ENCODE results near the gene ZNF467.

ZNF467 gene

DNA sequence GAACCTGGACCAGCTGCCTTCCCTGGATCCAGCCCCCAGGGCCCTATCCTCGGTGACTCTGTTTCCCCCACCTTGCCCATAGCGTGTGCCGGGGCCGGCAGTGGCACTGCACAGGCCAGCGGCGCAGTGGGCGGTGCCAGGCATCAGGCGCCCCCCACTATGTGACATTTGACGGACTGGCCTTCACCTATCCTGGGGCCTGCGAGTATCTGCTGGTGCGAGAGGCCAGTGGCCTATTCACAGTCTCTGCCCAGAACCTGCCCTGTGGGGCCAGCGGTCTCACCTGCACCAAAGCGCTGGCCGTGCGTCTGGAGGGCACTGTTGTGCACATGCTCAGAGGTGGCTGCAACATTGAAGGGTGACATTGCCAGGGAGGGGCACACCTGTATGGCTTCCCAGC, 12.0 kb upstream of the ZNF467 start:
- DNase-seq: no peak

- DNase-seq: no peak
Measured at GRCh38 chr7:149784251-149784608, 10.8 kb upstream of the ZNF467 start.

DNA sequence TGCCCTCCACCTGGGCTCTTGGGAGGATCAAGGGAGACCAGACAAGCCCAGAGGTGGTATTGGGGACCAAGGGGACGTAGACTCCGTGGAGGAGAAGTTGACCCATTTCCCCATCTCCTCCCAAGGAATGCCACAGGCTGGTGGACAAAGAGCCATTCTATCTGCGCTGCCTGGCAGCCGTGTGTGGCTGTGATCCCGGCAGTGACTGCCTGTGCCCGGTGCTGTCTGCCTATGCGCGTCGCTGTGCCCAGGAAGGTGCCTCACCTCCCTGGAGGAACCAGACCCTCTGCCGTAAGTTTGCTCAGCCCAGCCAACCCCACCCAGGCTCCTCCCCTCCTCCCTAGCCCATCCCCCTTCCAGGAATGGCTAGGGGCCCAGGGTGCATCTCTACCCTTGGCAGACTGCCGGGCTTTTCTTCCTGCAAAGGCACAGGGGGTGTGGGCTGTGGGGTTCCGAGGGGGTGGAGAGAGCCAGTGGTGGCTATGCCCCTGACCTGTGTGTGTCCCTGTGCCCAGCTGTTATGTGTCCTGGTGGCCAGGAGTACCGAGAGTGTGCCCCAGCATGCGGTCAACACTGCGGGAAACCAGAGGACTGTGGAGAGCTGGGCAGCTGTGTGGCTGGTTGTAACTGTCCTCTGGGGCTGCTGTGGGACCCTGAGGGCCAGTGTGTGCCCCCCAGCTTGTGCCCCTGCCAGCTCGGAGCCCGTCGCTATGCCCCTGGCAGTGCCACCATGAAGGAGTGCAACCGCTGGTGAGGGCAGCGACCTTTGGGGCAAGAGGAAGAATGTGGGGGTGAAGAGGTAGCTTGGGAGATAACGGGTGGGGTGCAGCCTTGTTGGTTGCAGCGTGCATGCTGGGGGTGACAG, 10.2 kb upstream of the ZNF467 start:
- no peak for DNase-seq

DNA sequence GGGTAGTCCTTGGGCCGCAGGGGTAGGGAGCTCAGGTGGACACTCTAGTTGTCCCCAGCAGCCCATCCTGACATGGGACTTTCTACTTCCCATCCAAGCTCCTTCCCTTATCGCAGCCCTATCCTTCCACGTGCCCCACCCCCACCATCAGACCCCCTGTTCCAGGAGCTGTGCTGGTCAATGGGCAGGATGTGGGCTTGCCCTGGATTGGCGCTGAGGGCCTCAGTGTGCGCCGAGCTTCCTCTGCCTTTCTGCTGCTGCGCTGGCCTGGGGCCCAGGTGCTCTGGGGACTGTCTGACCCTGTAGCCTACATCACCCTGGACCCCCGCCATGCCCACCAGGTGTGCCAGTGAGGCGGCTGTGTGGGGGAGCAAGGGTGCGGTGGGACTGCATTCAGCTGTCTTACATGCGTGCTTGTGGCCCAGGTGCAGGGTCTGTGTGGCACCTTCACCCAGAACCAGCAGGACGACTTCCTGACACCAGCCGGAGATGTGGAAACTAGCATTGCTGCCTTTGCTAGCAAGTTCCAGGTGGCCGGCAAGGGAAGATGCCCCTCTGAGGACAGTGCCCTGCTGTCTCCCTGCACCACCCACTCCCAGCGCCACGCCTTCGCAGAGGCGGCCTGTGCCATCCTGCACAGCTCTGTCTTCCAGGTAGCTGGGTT, 9.4 kb upstream of the ZNF467 start:
- DNase-seq: no peak

DNA sequence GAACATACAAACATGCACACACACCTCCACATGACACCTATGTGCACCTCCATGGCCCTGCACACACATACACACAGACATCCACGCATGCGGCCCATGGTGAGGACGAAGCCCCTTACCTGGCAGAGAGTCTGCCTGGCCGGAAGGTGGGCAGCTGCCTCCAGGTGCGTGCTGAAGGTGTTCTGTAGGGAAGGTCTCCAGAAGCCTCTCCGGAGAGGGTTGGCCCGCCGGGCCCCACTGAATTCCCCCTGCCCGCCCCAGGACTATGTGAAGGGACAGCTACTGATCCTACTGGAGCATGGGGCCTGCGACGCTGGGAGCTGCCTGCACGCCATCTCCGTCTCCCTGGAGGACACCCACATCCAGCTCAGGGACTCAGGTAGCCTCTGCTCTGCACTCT, 8.5 kb upstream of the ZNF467 start:
- no peak for DNase-seq

GRCh38 chr7:149780636-149781419, 7.4 kb upstream of the ZNF467 start:
- DNase-seq: no peak

DNA sequence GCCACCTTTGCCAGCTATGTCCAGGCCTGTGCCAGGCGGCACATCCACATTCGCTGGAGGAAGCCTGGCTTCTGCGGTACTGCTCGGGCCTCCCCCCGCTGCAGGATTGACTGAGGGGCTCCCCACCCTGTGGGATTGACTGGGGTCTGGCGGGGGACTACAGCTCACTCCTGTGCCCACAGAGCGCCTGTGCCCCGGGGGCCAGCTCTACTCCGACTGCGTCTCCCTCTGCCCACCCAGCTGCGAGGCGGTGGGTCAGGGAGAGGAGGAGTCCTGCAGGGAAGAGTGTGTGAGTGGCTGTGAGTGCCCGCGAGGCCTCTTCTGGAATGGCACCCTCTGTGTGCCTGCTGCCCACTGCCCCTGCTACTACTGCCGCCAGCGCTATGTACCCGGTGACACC, 6.7 kb upstream of the ZNF467 start:
- no peak for DNase-seq

- no peak for DNase-seq
Measured at GRCh38 chr7:149779502-149779805, 6.1 kb upstream of the ZNF467 start.

DNA sequence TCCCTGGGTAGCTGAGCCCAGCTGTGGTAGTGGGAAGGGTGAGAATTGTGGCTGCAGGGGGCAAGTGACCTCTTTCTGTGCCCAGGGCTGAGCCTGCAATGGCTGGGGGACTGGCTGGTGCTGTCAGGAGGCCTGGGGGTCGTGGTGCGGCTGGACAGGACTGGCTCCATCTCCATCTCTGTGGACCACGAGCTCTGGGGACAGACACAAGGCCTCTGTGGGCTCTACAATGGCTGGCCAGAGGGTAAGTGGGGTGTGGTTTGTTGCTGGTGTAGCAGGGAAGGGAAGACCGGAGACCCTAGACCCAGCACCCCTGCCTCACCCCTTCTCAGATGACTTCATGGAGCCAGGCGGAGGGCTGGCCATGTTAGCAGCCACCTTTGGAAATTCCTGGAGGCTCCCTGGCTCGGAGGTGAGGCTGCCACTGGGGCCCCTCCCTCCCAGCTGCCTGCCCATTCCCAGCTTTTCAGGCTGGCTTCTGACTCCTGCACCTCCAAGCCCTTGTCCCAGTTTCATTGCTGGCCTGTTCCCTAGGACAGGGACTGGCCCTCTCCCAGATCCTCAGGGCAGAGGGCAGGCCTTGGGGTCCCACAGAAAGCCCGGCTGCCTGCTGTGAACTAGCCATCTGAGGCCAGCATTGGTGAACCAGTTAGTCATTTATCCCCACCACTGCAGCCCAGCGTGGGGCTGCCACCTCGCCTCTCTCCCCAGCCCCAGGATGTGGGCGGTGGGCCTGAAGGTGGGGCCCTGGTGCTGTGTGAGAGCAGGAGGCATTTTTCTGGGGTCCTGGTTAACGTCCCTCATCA, 5.5 kb upstream of the ZNF467 start:
- no peak for DNase-seq

DNA sequence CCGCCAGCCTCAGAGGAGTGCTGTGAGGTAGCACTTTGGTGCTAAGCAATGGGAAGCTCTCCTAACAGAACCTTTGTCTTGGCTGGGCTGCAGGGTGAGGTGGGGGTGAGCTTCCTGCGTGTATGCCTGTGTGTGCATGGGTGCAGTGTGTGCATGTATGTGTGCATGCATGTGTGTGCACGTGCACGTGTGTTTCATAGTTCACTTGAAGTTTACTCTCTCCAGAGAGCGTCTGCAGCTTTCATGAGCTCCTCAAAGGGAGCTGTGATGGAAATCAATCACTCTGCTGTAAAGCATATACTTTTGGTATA, 4.9 kb upstream of the ZNF467 start:
- DNase-seq: no peak

- no peak for DNase-seq
Measured at GRCh38 chr7:149777551-149778326, 4.4 kb upstream of the ZNF467 start.

DNA sequence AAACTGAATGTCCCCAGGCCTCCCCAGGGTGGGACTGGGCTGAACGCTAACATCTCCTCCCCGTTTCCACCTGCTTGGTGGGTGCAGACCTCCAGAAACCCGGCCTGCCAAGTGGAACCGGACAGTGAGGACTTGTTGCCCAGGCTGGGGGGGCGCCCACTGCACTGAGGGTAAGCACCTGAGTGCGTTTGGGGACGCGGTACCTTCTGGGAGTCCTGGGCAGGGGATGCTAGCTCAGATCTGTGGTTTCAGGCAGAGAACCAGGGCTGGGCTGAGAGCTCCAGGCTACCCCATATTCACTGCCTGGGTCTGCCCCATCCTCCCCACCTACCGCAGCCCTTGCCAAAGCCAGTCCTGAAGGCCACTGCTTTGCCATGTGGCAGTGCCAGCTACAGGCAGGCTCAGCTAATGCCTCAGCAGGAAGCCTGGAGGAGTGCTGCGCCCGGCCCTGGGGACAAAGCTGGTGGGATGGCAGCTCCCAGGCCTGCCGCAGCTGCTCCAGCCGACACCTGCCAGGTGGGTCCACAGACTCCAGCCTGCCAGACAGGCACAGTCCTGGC, 3.5 kb upstream of the ZNF467 start:
- DNase-seq: no peak

DNA sequence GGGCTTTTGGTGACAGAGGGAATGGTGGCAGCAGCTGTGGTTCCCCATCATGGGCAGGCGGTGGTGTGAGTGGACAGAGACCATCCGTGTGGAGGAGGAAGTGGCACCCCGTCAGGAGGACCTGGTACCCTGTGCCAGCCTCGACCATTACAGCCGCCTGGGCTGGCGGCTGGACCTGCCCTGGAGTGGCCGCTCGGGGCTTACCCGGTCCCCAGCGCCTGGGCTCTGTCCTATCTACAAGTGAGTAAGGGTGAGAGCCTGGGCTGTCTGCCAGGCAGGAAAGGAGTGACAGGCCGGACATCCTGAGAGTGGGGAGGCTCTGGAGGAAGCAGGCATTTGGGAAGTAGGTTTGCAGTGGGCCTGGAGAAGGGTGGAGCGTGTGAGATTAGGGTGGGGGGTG, 2.9 kb upstream of the ZNF467 start:
- no peak for DNase-seq

DNA sequence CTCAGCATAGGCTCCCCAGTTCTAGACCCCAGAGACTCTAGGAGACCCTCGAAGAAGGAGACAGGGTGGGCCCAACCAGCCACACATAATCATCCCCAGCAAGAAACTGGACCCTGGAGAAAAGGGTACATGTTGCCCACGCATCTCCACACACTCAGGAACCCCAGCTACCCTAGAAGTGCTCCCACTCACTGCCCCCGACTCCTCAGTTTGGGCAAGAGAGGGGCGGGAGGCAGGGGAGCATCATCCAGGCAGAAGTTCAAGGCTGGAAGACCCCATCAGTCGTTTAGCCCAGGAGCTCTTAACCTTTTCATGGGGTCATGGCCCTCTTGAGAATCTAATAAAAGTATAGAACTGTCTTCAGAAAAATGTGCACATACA, 1.8 kb upstream of the ZNF467 start:
- no peak for DNase-seq

- DNase-seq: no peak
Measured at GRCh38 chr7:149774237-149775175, 1.1 kb upstream of the ZNF467 start.

DNA sequence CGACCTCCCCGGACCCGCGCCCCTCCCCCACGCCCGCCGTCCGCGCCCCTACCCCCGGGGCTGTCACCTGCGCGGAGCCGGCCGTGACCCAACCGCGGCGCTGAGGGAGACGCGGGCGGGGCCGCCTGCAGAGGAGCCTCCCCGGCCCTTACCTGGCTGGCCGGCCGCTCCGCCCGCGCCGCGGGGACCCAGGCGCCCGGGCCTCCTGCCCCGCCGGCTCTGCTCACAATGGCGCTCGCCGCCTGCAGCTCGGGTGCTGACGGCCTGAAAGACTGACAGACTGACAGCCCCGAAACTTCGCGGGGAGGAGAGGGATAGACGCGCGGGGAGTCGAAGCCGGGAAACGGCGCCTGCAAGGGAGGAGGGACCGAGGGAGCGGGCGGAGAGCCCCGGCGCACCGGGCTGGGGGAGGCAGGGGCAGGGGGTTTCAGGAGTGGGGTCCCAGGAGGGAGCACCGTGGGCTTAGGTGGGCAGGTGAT, 393 bp downstream of the ZNF467 start:
- no peak for DNase-seq

DNA sequence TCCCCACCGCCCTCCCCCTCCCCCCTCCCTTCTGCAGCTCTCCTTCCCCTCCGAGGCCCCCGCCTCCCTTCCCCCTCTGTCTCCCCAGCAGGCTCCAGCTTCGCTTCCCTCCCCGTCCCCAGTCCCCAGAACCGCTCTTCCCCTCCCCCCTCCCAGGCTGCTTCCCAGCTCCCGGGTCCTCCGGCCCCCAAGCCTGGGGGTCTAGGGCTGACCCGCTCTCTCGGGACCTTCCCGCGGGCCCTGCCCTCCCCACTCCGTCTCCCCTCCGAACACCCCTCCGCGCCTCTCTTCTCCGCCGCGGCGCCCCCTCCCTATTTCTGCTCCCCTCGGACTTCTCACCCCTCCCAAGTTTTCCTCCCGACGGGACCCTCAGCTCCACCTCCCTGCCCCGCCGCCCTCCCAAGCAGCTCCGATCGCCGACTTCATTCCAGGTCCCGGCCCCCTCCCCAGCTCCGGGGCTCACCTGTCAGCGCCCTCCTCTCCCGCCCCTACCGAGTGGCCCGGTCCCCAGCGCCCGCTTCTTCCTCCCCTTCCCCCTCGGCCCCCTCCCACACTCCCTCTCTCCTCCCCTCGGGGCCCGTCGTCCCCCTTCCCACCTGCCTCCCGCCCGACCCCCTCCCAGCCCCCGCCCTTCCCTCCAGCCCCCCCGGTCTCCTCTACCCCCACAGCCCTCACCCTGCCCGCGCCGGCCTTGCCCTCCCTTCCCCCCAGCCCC, 990 bp downstream of the ZNF467 start:
- no peak for DNase-seq

GRCh38 chr7:149771720-149772240, 1.6 kb downstream of the ZNF467 start:
- DNase-seq: peak; percentile 10

DNA sequence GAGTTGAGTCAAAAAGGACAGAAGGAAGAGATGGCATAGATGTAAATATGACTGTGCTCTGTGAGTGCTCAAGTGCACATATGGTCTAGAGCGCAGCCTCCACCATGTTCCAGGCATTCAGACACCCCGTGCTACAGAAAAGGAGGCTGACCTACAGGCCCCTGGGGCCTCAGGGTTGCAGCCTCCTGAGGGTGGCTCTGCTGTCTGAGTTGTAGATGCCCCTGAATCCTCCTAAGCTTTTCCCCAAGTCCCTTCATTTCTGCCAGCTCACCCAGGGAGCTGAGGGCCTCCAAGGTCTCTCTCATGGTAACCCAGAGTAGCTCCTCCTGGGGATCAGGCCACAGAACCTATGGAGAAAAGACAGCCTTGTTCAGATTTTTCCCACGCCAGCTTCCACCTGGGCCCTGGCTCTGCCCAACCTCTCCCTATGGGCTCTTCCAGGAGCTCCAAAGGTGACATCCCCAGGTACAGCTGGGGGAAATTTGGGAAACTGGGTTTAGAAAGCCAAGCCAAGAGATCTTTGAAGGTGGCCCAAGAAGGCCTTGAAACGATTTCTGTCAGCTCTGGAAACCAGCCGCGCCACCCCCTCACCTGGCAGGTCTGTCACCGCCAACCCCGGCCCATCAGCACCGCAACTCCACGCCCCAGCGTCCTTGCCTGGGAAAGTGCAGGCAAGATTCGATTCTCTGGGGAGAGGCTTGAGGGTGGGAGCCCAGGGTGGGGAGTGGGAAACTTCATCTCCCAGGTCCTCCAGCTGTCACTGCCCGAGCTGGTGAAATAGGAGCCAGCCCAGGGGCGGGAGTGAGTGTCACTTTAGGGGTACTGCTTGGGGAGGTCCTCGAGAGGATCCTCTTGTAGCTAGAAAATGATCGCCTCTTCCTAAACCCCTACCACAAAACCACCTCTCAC, 2.4 kb downstream of the ZNF467 start:
- no peak for DNase-seq
